GM12875 (cell line): ENCODE results near the gene DCAKD.

Experiments used
- H3K4me3 ChIP-seq: one replicate; pipeline ENCODE4 v1.5.1; 2011; ENCODE audit warnings: low read depth, low read length, control low read depth
- CTCF ChIP-seq: IDR thresholded peaks from 2 replicates; pipeline ENCODE4 v1.5.1; 2011; ENCODE audit warnings: low read depth, mild to moderate bottlenecking, control low read depth, inconsistent platforms, low read length, moderate library complexity, borderline replicate concordance; ENCODE audit not compliant: insufficient read depth

Gene DCAKD

GRCh38 chr17:44979426-44979995, 71.9 kb downstream of the DCAKD start:
- H3K4me3 ChIP-seq = no peak overlapping the region
- TF ChIP-seq CTCF = no peak

- TF ChIP-seq CTCF = no peak
- H3K4me3 ChIP-seq = no peak overlapping the region
Measured at GRCh38 chr17:44978807-44979206, 72.6 kb downstream of the DCAKD start.

GRCh38 chr17:44977814-44978550, 73.5 kb downstream of the DCAKD start:
- no peak overlapping the region for H3K4me3 ChIP-seq
- TF ChIP-seq CTCF = no peak

- no peak for TF ChIP-seq CTCF
- no peak overlapping the region for H3K4me3 ChIP-seq
Measured at GRCh38 chr17:44977065-44977464, 74.4 kb downstream of the DCAKD start.

- H3K4me3 ChIP-seq = no peak overlapping the region
- TF ChIP-seq CTCF = no peak
Measured at GRCh38 chr17:44976206-44976605, 75.2 kb downstream of the DCAKD start.
